CD14-positive monocyte (primary cell): ENCODE data around the gene LIFR. TPM values are rescaled to one million over a fixed set of nuclear protein-coding genes. Genes with fewer than 3 reads are reported as not detected.

Source experiments
- DNase-seq, 3 donors: peaks; one replicate each; pipeline ENCODE4 v3.0.0-alpha.2; 2011 to 2022
- H2AFZ ChIP-seq: 2 replicates; pipeline ENCODE4 v1.6.0; 2012; ENCODE audit warnings: mild to moderate bottlenecking, low read depth, low read length, inconsistent platforms; ENCODE audit not compliant: insufficient read depth, poor library complexity, severe bottlenecking
- H3K27ac ChIP-seq, 2 donors: 1 replicate in 1 of 2; 2 replicates in 1 of 2; pipeline ENCODE4 v1.5.1; 2012 to 2013; ENCODE audit warnings: low read length in 2 of 2, control low read depth in 1 of 2, inconsistent platforms in 1 of 2, low read depth in 1 of 2, mild to moderate bottlenecking in 1 of 2
- H3K27me3 ChIP-seq, 2 donors: one replicate each; pipeline versions ENCODE4 v1.6.0 to v1.6.1; 2011 to 2013; ENCODE audit warnings: low read length in 2 of 2; ENCODE audit not compliant: control insufficient read depth in 2 of 2, insufficient read depth in 2 of 2
- H3K36me3 ChIP-seq, 2 donors: replicated peaks in 1 of 2; 1 replicate in 1 of 2; 2 replicates in 1 of 2; pipeline versions ENCODE4 v1.5.1 to v1.6.1; 2012 to 2013; ENCODE audit warnings: low read length in 2 of 2, control low read depth in 1 of 2, inconsistent platforms in 1 of 2, mild to moderate bottlenecking in 1 of 2; ENCODE audit not compliant: insufficient read depth in 2 of 2, control insufficient read depth in 1 of 2
- H3K4me1 ChIP-seq, 2 donors: 1 replicate in 1 of 2; 2 replicates in 1 of 2; pipeline versions ENCODE4 v1.5.1 to v1.6.1; 2012 to 2013; ENCODE audit warnings: low read length in 2 of 2, control low read depth in 1 of 2, inconsistent platforms in 1 of 2, mild to moderate bottlenecking in 1 of 2, moderate library complexity in 1 of 2; ENCODE audit not compliant: insufficient read depth in 2 of 2, control insufficient read depth in 1 of 2
- H3K4me2 ChIP-seq: replicated peaks from 2 replicates; pipeline ENCODE3; 2012; ENCODE audit warnings: low read length, moderate library complexity, mild to moderate bottlenecking; ENCODE audit not compliant: poor library complexity, severe bottlenecking; ENCODE audit errors: extremely low read depth
- H3K4me3 ChIP-seq, 3 experiments: fragments of 200-600 bp in 1 of 3; sonication (generic) in 1 of 3; replicated peaks in 1 of 3; 1 replicate in 2 of 3; 2 replicates in 1 of 3; pipeline ENCODE4 v1.5.1; 2011 to 2013; ENCODE audit warnings: low read length in 3 of 3, mild to moderate bottlenecking in 3 of 3, control low read depth in 2 of 3, low read depth in 2 of 3, inconsistent platforms in 1 of 3, moderate library complexity in 1 of 3
- H3K79me2 ChIP-seq: 2 replicates; pipeline ENCODE4 v1.6.0; 2012; ENCODE audit warnings: mild to moderate bottlenecking, control low read depth, inconsistent platforms, low read length, moderate library complexity; ENCODE audit not compliant: insufficient read depth
- H3K9ac ChIP-seq: 2 replicates; pipeline ENCODE4 v1.6.0; 2017; ENCODE audit warnings: low read length, mild to moderate bottlenecking; ENCODE audit not compliant: insufficient read depth, poor library complexity, severe bottlenecking
- H3K9me3 ChIP-seq, 2 donors: replicated peaks in 1 of 2; 1 replicate in 1 of 2; 2 replicates in 1 of 2; pipeline versions ENCODE4 v1.5.1 to v1.6.1; 2012 to 2013; ENCODE audit warnings: low read length in 2 of 2, control low read depth in 1 of 2; ENCODE audit not compliant: control insufficient read depth in 1 of 2, insufficient read depth in 1 of 2
- H4K20me1 ChIP-seq: 2 replicates; pipeline ENCODE4 v1.6.0; 2012; ENCODE audit warnings: mild to moderate bottlenecking, low read length, control low read depth, moderate library complexity; ENCODE audit not compliant: insufficient read depth
- H3K27ac Mint-ChIP-seq, 7 donors: one replicate each; pipeline ENCODE4 v1.8.0; 2020; ENCODE audit warnings: mild to moderate bottlenecking in 7 of 7, mixed read lengths in 7 of 7, moderate library complexity in 6 of 7, inconsistent platforms in 2 of 7
- H3K27me3 Mint-ChIP-seq, 3 donors: one replicate each; pipeline ENCODE4 v1.8.0; 2021 to 2022; ENCODE audit warnings: low read depth in 3 of 3, mild to moderate bottlenecking in 3 of 3, mixed read lengths in 3 of 3, moderate library complexity in 3 of 3, inconsistent platforms in 1 of 3
- H3K36me3 Mint-ChIP-seq, 2 donors: one replicate each; pipeline ENCODE4 v1.8.0; 2020; ENCODE audit warnings: mixed read lengths in 2 of 2, inconsistent platforms in 1 of 2, mild to moderate bottlenecking in 1 of 2
- H3K4me1 Mint-ChIP-seq: one replicate; pipeline ENCODE4 v1.8.0; 2020; ENCODE audit warnings: mild to moderate bottlenecking, mixed read lengths
- H3K4me3 Mint-ChIP-seq, 2 donors: one replicate each; pipeline ENCODE4 v1.8.0; 2020; ENCODE audit warnings: mild to moderate bottlenecking in 2 of 2, mixed read lengths in 2 of 2, moderate library complexity in 1 of 2
- H3K9me3 Mint-ChIP-seq, 7 donors: one replicate each; pipeline ENCODE4 v1.8.0; 2020 to 2022; ENCODE audit warnings: mixed read lengths in 7 of 7, mild to moderate bottlenecking in 6 of 7, moderate library complexity in 6 of 7, inconsistent platforms in 2 of 7
- WGBS: methylation state at CpG from one replicate; pipeline ENCODE4 v1.1.5; 2013; ENCODE audit warnings: missing lambda C conversion rate; ENCODE audit not compliant: insufficient coverage; 5-methylcytosine and 5-hydroxymethylcytosine counted together
- intact Hi-C, 2 donors: fragments of 100-400 bp; cut with micrococcal nuclease; formaldehyde crosslinking; loops; one replicate each; pipeline versions ENCODE4 v1.15.0 to v1.15.1; 2023
- polyA plus RNA-seq, 3 donors: library from polyadenylated mRNA; depleted of rRNA in 1 of 3; unstranded in 2 of 3; stranded (reverse) in 1 of 3; fragments of 300-500 nt in 2 of 3; fragments of >200 nt in 1 of 3; fragmentation: Illumina TruSeq in 2 of 3; gene quantifications; 1 replicate in 2 of 3; 2 replicates in 1 of 3; pipeline ENCODE4 v1.2.3, GENCODE V29; 2012 to 2021
- TF ChIP-seq, protein P1 (sequence below): fragments of 200-600 bp; IDR thresholded peaks from one replicate; pipeline ENCODE4 v1.8.0; 2022; ENCODE audit warnings: antibody characterized with exemption, mild to moderate bottlenecking

The LIFR gene
- polyA plus RNA-seq, 3 donors, result not detected

DNA sequence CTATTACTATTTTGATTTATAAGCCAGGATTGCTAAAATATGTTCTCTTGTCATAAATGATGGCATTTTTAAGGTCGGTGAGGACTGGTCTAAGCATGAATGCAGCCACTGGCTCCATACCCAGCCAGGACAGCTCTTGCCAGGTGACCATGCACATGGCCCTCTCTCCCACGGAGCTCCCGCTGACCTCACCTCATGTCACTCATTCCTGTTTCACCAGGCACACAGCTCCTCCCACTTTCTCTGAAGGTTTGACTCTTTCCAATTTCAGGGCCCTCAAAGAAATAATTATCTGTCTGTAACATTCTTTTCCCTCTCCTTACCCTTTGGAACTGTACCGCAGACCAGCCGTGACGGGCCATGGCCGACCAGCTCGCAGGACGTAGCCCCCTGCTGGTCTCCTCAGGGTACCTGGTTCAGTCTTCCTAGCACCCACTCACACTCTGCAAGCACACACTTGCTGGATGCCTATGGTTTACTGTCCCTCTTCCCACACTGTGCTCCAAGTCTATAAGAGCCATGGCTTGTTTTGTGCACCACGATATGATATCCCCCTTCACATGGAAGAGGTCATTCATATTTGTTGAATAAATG lies 72.5 kb downstream of the LIFR start:
- H3K79me2 ChIP-seq, result no peaks in the 10 kb centered on the region
- no peaks in the 10 kb centered on the region for H3K9me3 ChIP-seq
- peaks cover 77 to 91% of the 10 kb centered on the region in 2 donors for H3K27me3 ChIP-seq
- H3K9ac ChIP-seq, result no peak overlapping the region
- no peak overlapping the region for H3K4me3 ChIP-seq
- no peak overlapping the region for H3K4me2 ChIP-seq
- Mint-ChIP-seq H3K9me3 (peaks cover 0 to 5% (median 0%) of the 10 kb centered on the region in 7 donors), H3K36me3 (no peaks in the 10 kb centered on the region), H3K27ac (no peak overlapping the region), H3K4me1 (no peaks in the 10 kb centered on the region), H3K27me3 (peaks cover 59 to 83% (median 65%) of the 10 kb centered on the region in 3 donors), H3K4me3 (peak overlapping the region in 1 of 2 donors; percentile 50)
- whole genome bisulfite sequencing, result 96% methylated on average over 8 of the region's 10 CpGs
- no peak overlapping the region for H2AFZ ChIP-seq
- DNase-seq, result no peak
- H3K36me3 ChIP-seq, result no peaks in the 10 kb centered on the region
- H4K20me1 ChIP-seq, result no peaks in the 10 kb centered on the region
- H3K27ac ChIP-seq, result no peak overlapping the region
- TF ChIP-seq, protein P1, sequence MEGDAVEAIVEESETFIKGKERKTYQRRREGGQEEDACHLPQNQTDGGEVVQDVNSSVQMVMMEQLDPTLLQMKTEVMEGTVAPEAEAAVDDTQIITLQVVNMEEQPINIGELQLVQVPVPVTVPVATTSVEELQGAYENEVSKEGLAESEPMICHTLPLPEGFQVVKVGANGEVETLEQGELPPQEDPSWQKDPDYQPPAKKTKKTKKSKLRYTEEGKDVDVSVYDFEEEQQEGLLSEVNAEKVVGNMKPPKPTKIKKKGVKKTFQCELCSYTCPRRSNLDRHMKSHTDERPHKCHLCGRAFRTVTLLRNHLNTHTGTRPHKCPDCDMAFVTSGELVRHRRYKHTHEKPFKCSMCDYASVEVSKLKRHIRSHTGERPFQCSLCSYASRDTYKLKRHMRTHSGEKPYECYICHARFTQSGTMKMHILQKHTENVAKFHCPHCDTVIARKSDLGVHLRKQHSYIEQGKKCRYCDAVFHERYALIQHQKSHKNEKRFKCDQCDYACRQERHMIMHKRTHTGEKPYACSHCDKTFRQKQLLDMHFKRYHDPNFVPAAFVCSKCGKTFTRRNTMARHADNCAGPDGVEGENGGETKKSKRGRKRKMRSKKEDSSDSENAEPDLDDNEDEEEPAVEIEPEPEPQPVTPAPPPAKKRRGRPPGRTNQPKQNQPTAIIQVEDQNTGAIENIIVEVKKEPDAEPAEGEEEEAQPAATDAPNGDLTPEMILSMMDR, result no peak
- intact Hi-C loops, result no loop called here
- H3K4me1 ChIP-seq, result no peaks in the 10 kb centered on the region

DNA sequence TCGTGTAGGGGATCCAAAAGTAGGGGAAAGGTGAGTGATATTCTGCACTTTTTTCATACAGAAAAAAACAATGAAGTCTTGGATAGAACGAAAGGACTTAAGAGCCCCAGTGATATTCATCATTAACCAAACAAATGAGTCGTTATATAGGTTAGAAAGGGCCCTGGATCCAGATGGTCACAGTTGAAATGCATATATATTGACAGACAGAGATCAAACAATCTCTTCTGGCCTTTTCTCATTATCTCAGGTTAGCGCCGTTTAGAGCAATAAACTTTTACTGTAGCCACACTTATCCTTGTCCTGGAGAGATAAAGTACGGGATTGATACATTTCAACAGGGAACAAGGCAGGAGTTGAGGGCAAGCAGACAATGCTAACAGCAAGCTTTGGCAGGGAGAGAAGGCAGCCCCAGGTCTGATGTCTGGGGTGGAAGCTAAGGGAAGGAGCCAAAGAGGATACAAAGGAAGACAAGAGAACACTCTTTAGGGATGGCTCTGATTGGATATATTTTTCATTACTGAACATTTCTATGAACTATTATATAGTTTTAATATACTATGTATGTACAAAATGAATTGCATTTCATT lies 77.0 kb downstream of the LIFR start:
- peak overlapping the region in 1 of 2 donors; percentile 64 for H3K4me3 Mint-ChIP-seq
- no peak overlapping the region for H3K9ac ChIP-seq
- no peak overlapping the region for H3K4me2 ChIP-seq
- TF ChIP-seq, protein P1, result no peak
- H3K36me3 Mint-ChIP-seq, result no peaks in the 10 kb centered on the region
- H2AFZ ChIP-seq, result no peak overlapping the region
- H3K9me3 Mint-ChIP-seq, result peaks cover 0 to 5% (median 0%) of the 10 kb centered on the region in 7 donors
- peaks cover 88 to 91% of the 10 kb centered on the region in 2 donors for H3K27me3 ChIP-seq
- H3K79me2 ChIP-seq, result no peaks in the 10 kb centered on the region
- no peaks in the 10 kb centered on the region for H3K4me1 ChIP-seq
- peaks cover 63 to 83% (median 63%) of the 10 kb centered on the region in 3 donors for H3K27me3 Mint-ChIP-seq
- DNase-seq, result no peak
- no peaks in the 10 kb centered on the region for H3K36me3 ChIP-seq
- H3K27ac Mint-ChIP-seq, result no peak overlapping the region
- no peaks in the 10 kb centered on the region for H4K20me1 ChIP-seq
- H3K4me1 Mint-ChIP-seq, result no peaks in the 10 kb centered on the region
- WGBS, result 100% methylated on average over 1 of the region's 6 CpGs
- intact Hi-C loops, result no loop called here
- H3K4me3 ChIP-seq, result no peak overlapping the region
- no peaks in the 10 kb centered on the region for H3K9me3 ChIP-seq
- no peak overlapping the region for H3K27ac ChIP-seq
